Measurements from ENCODE around the gene PIH1D1.
A peak's percentile ranks its signal among the peaks of the same experiment; 100 is the strongest.

The PIH1D1 gene

GRCh38 chr19:49443366-49444099 is 8.1 kb downstream of the PIH1D1 start:
- TF ChIP-seq CTCF (conservative IDR thresholded peaks at IDR 0.05; ENCODE audit: low read length) (peak; percentile 86), EZH2phosphoT487 (IDR thresholded peaks at IDR 0.05; ENCODE audit: borderline replicate concordance) (no peak)
- Histone ChIP-seq H3K27me3 (ENCODE audit: insufficient read depth, low read length, poor library complexity, severe bottlenecking) (no peaks in the 10 kb centered on the region), H3K36me3 (ENCODE audit: insufficient read depth, low read length) (no peaks in the 10 kb centered on the region), H3F3A (ENCODE audit: low read depth) (peaks cover 8% of the 10 kb centered on the region; the same call in 1 of the 2 replicates), H3K4me1 (ENCODE audit: insufficient read depth, low read length, poor library complexity, severe bottlenecking) (peaks cover 11% of the 10 kb centered on the region), H3K4me2 (ENCODE audit: low read depth, low read length, poor library complexity, severe bottlenecking) (peak overlapping the region; percentile 94), H3K9me3 (ENCODE audit: insufficient read depth, low read depth, low read length) (no peaks in the 10 kb centered on the region), H2AFZ (ENCODE audit: low read length) (peak overlapping the region; percentile 98), H3K9me2 (replicated peaks; ENCODE audit: low read depth, low read length) (no peaks in the 10 kb centered on the region), H3K4me3 (ENCODE audit: low read length, poor library complexity, severe bottlenecking) (peak overlapping the region; percentile 90), H3K9ac (ENCODE audit: low read depth, low read length, poor library complexity, severe bottlenecking) (peak overlapping the region; percentile 90), H4K20me1 (ENCODE audit: insufficient read depth, low read length, poor library complexity, severe bottlenecking) (peaks cover 18% of the 10 kb centered on the region), H3K79me2 (ENCODE audit: insufficient read depth, low read length) (peaks cover 10% of the 10 kb centered on the region; the same call in 1 of the 2 replicates)

GRCh38 chr19:49442771-49443365 is 8.7 kb downstream of the PIH1D1 start:
- H3K9ac ChIP-seq (ENCODE audit: low read depth, low read length, poor library complexity, severe bottlenecking), result peak overlapping the region; percentile 90
- no peaks in the 10 kb centered on the region for H3K9me3 ChIP-seq (ENCODE audit: insufficient read depth, low read depth, low read length)
- H2AFZ ChIP-seq (ENCODE audit: low read length), result peak overlapping the region; percentile 98
- H3K36me3 ChIP-seq (ENCODE audit: insufficient read depth, low read length), result no peaks in the 10 kb centered on the region
- H4K20me1 ChIP-seq (ENCODE audit: insufficient read depth, low read length, poor library complexity, severe bottlenecking), result peaks cover 11% of the 10 kb centered on the region
- peaks cover 8% of the 10 kb centered on the region; the same call in 1 of the 2 replicates for H3F3A ChIP-seq (ENCODE audit: low read depth)
- no peaks in the 10 kb centered on the region for H3K9me2 ChIP-seq (replicated peaks; ENCODE audit: low read depth, low read length)
- peaks cover 11% of the 10 kb centered on the region for H3K4me1 ChIP-seq (ENCODE audit: insufficient read depth, low read length, poor library complexity, severe bottlenecking)
- peaks cover 3% of the 10 kb centered on the region; the same call in 1 of the 2 replicates for H3K79me2 ChIP-seq (ENCODE audit: insufficient read depth, low read length)
- TF ChIP-seq CTCF (conservative IDR thresholded peaks at IDR 0.05; ENCODE audit: low read length), result no peak
- no peak for TF ChIP-seq EZH2phosphoT487 (IDR thresholded peaks at IDR 0.05; ENCODE audit: borderline replicate concordance)
- H3K4me3 ChIP-seq (ENCODE audit: low read length, poor library complexity, severe bottlenecking), result peak overlapping the region; percentile 90
- H3K27me3 ChIP-seq (ENCODE audit: insufficient read depth, low read length, poor library complexity, severe bottlenecking), result no peaks in the 10 kb centered on the region
- H3K4me2 ChIP-seq (ENCODE audit: low read depth, low read length, poor library complexity, severe bottlenecking), result peak overlapping the region; percentile 94

- H3K27me3 ChIP-seq (ENCODE audit: insufficient read depth, low read length, poor library complexity, severe bottlenecking), result no peaks in the 10 kb centered on the region
- peaks cover 8% of the 10 kb centered on the region; the same call in 1 of the 2 replicates for H3F3A ChIP-seq (ENCODE audit: low read depth)
- no peaks in the 10 kb centered on the region for H3K9me2 ChIP-seq (replicated peaks; ENCODE audit: low read depth, low read length)
- peaks cover 6% of the 10 kb centered on the region for H4K20me1 ChIP-seq (ENCODE audit: insufficient read depth, low read length, poor library complexity, severe bottlenecking)
- peak overlapping the region; percentile 94 for H3K4me2 ChIP-seq (ENCODE audit: low read depth, low read length, poor library complexity, severe bottlenecking)
- H3K79me2 ChIP-seq (ENCODE audit: insufficient read depth, low read length), result no peaks in the 10 kb centered on the region; the same call in 1 of the 2 replicates
- no peaks in the 10 kb centered on the region for H3K36me3 ChIP-seq (ENCODE audit: insufficient read depth, low read length)
- TF ChIP-seq EZH2phosphoT487 (IDR thresholded peaks at IDR 0.05; ENCODE audit: borderline replicate concordance) (no peak), CTCF (conservative IDR thresholded peaks at IDR 0.05; ENCODE audit: low read length) (no peak)
- peak overlapping the region; percentile 98; the same call in 1 of the 2 replicates for H2AFZ ChIP-seq (ENCODE audit: low read length)
- H3K9me3 ChIP-seq (ENCODE audit: insufficient read depth, low read depth, low read length), result no peaks in the 10 kb centered on the region
- H3K4me3 ChIP-seq (ENCODE audit: low read length, poor library complexity, severe bottlenecking), result peak overlapping the region; percentile 90
- H3K9ac ChIP-seq (ENCODE audit: low read depth, low read length, poor library complexity, severe bottlenecking), result peak overlapping the region; percentile 90
- H3K4me1 ChIP-seq (ENCODE audit: insufficient read depth, low read length, poor library complexity, severe bottlenecking), result peaks cover 11% of the 10 kb centered on the region
These were observed 9.3 kb downstream of the PIH1D1 start for GRCh38 chr19:49442354-49442753.

Data from Loucy (cell line).